Amniotic epithelial cell (primary cell): ENCODE data around the gene PPFIA3.
"Not testable (repeated sequence)": the region's sequence is repeated elsewhere in the genome, so short reads cannot be mapped to it uniquely, and the experiment has no call there.

Experiments
- DNase-seq: peaks from one replicate; pipeline ENCODE4 v3.0.0-alpha.2; 2010; ENCODE audit warnings: low read depth

The PPFIA3 gene

GRCh38 chr19:49125025-49125731 lies 5.8 kb downstream of the PPFIA3 start:
- DNase-seq: no peak

DNA sequence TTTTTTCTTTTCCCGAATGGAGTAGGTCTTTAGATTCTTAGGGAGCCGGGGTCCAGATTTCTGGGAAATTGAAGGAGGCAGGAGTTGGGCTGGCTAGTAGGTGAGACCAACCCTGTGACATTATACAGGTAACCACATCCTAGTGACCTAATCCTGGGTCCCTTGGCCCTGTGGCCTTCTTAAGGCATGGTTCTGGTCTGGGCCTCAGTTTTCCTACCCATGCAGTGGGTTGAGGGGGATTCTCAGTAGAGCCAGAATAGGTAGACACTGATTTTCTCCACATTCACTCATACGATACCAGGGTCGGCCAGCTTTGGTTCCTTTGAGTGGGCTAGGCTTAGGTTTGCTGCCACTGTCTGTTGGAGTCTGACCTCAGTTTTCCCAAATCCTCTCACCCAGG lies 7.2 kb downstream of the PPFIA3 start:
- no peak for DNase-seq

GRCh38 chr19:49127225-49127624 lies 7.9 kb downstream of the PPFIA3 start:
- DNase-seq: not testable (repeated sequence)

GRCh38 chr19:49127674-49128544 lies 8.6 kb downstream of the PPFIA3 start:
- DNase-seq: peak; percentile 92

GRCh38 chr19:49128545-49129237 lies 9.3 kb downstream of the PPFIA3 start:
- DNase-seq: no peak

DNA sequence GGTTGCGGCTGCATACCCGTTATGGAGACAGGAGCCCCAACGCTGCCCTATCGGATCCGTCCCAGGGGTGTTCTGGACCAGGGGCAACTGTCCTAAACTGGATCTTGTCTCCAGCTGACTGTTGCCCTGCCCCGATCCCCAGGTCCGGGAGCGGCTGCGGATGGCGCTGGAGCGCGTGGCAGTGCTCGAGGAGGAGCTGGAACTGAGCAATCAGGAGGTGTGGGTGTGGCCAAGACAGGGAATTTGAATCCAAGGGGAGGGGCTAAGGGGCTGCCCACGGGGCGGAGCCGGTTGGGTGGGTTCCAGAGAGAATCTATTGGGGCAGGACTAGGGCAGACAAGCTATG lies 9.9 kb downstream of the PPFIA3 start:
- DNase-seq: no peak

- DNase-seq: no peak
Measured at GRCh38 chr19:49130325-49130724, 11.0 kb downstream of the PPFIA3 start.

DNA sequence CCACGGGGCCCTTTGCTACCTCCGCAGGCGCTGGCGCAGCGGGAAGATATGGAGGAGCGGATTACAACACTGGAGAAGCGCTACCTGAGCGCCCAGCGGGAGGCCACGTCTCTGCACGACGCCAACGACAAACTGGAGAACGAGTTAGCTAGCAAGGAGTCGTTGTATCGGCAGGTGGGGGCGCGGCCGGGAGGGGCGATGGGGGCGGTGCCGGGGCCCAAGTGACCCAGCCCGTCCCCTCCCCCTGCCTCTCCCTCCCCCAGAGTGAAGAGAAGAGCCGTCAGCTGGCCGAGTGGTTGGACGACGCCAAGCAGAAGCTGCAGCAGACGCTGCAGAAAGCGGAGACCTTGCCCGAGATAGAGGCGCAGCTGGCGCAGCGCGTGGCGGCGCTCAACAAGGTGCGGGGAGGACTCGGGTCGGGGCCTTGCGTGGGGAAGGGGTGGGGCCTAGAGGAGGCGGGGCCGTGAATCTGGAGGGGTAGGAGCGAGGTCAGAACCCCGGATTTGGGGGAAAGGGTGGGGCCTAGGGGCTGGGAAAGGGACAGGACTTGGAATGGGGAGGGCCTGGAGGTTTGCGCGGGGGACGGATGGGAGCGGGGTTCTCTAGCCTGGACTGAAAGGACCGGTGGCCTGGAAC lies 13.7 kb downstream of the PPFIA3 start:
- no peak for DNase-seq

DNA sequence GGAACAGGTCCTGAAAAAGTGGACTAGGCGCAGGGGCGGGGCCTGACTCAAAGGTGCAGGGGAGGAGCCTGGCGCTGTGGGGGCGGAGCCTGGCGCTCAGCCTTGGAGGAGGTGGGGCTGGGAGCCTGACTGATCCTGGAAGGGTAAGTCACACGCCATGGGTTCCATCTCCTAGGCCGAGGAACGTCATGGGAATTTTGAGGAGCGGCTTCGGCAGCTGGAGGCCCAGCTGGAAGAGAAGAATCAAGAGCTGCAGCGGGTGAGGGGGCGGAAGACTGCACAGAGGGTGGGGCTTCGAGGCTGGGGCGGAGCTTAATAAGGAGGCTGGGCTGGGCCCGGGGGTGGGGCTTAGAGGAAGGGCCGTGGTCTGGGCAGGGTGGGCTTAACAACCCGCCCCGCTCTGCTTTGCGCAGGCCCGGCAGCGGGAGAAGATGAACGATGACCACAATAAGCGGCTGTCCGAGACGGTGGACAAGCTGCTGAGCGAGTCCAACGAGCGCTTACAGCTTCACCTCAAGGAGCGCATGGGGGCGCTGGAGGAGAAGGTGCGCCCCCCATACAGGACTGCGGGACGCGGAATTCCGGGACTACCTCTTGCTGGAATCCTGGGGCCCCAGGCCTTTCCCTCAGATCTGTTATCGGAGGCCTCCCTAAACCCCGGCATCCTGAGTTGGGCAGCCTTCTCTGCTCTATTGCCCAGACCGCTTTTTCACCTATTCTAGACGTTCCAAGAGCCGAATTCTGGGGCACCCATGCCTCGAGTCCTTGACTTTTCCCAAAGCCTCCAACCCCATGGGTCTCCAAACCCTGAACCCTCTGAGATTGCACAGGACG lies 14.5 kb downstream of the PPFIA3 start:
- peak; percentile 45 for DNase-seq

- no peak for DNase-seq
Measured at GRCh38 chr19:49135686-49136085, 16.3 kb downstream of the PPFIA3 start.

DNA sequence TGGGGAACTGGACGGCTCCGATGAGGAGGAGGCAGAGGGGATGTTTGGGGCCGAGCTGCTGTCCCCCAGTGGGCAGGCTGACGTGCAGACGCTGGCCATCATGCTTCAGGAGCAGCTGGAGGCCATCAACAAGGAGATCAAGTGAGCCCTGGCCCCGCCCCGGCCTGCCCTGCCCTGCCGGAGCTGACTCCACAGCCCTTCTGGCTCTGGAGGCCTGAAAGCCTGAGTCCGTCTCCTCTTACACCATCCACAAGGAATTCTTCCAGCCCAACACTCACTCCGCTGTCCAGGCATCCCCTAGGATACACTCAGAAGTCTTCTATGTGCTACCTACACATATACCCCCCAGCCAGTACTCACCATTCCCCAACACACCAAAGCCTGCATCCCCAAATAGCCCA lies 17.4 kb downstream of the PPFIA3 start:
- DNase-seq: peak; percentile 63

GRCh38 chr19:49140951-49141350 lies 21.6 kb downstream of the PPFIA3 start:
- DNase-seq: no peak

- DNase-seq: no peak
Measured at GRCh38 chr19:49141352-49141751, 22.0 kb downstream of the PPFIA3 start.

- DNase-seq: peak; percentile 88
Measured at GRCh38 chr19:49142866-49143335, 23.6 kb downstream of the PPFIA3 start.

DNA sequence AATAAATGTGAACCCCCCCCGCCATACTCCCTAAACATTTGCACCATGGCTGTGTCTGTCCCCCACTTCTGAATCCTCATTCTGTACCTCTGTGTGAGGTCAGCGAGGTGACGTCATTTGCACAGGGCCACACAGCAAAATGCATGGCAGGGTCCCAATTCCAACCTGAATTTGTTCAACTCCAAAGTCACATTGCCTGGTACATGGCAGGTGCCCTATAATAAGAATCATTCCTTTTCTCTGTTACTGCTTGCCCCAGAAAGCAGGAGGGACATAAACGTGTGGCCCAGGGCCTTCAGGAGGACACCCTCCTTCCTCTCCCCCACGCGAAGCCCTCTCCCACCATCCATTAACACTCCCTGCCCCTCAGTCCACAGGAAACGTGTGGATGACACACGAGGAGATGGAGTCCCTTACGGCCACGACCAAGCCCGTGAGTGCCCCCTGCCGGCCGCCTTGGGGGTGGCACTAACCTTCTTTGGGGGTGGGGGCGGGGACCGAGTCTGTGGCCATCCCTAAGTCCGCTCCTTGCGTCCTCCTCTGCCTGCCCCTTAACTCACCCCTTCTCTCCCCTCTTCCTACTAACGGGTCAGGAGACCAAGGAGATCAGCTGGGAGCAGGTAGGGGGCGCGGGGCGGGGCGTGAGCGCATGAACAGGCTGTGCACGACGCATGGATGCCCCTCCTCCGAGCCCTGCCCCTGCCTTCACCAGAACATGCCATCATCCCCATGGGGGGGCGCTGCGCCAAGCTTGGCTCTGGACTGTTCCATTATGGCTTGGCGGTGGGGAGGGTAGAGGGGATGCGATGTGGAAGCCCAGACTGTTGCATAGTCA lies 26.4 kb downstream of the PPFIA3 start:
- peak; percentile 73 for DNase-seq

- peak; percentile 35 for DNase-seq
Measured at GRCh38 chr19:49146408-49146770, 27.0 kb downstream of the PPFIA3 start.

DNA sequence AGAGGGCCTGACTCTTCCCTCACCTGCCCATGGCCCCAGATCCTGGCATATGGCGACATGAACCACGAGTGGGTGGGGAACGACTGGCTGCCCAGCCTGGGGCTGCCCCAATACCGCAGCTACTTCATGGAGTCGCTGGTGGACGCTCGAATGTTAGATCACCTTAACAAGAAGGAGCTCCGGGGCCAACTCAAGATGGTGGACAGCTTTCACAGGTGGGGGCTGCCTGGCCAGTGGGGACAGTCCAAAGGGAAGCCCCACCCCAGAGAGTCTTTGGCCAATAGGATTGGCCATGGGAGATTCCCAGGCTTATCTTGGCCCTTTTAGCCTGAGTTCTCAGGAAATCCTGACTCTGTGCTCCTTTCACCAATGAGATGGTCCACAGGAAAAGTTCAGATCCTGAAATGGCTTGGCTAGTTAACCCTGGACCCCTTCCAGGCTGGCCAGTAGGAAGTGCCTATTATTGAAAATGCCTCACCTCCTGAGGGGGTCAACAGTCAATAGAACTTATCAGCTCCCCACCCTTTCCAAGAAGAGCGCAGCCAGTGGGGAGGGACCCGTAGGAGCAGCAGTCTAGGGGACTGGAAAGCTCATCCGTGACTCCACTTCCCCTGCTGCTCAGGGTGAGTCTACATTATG lies 28.8 kb downstream of the PPFIA3 start:
- DNase-seq: no peak

GRCh38 chr19:49148784-49149651 lies 29.7 kb downstream of the PPFIA3 start:
- peak; percentile 88 for DNase-seq

DNA sequence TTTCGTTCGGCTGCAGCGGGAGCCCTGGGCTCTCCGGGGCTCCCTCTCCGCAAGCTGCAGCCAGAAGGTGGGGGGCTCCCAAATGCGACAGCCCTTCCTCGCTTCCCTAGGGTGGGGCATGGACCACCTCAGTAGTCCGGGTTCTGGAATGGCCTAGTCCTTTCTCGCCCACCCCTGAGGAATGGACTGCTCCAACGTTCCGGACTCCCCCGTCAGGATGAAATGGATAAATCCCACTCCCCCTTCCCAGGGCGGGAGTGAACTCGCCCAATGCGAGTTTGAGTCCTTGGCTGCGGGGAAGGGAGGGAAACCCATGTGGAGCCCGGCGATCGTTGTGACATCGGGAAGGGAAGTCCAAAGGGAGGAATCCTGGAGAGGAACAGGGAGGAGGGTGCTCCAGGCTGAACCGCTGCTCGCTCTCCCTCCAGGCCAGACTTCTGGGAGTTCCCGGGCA lies 30.3 kb downstream of the PPFIA3 start:
- DNase-seq: peak; percentile 85
